Frontal cortex (tissue), 4 donors: ENCODE results near the gene PRKAG2. TPM values are rescaled to one million over a fixed set of nuclear protein-coding genes. Genes with fewer than 3 reads are reported as not detected.

ENCODE experiments used
- DNase-seq, 2 donors: peaks; one replicate each; pipeline ENCODE4 v3.0.0; 2012; ENCODE audit warnings: low spot score in 2 of 2
- FAIRE-seq: peaks from 2 replicates; lab custom pipeline; 2012; peaks lifted over from hg19 to GRCh38; lab: Jason Lieb, UNC
- total RNA-seq: library from RNA; depleted of rRNA; stranded (reverse); fragments of >200 nt; gene quantifications from one replicate; pipeline ENCODE4 v1.2.3, GENCODE V29; 2014
- donor health status: control.
- donor health status: control.
- donor health status: control.

Gene PRKAG2
- total RNA-seq, 1 donor from 2014 or later: 29.8 TPM

DNA sequence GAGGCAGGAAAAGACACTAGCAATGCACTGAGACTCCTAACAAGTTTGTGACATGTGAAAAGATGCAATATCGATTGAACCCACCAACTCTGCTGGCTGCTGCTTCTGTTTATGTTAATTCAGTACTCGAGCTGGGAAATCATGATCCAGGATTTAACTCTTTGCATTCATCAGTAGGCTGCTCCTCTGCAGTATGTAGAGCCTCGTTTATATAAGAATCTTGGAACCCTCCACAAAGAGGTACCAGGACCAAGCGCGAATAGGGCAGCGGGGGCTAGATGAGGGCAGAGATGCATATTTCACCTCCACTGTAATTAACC lies 7.8 kb downstream of the PRKAG2 start:
- no peak for DNase-seq
- FAIRE-seq: no peak

DNA sequence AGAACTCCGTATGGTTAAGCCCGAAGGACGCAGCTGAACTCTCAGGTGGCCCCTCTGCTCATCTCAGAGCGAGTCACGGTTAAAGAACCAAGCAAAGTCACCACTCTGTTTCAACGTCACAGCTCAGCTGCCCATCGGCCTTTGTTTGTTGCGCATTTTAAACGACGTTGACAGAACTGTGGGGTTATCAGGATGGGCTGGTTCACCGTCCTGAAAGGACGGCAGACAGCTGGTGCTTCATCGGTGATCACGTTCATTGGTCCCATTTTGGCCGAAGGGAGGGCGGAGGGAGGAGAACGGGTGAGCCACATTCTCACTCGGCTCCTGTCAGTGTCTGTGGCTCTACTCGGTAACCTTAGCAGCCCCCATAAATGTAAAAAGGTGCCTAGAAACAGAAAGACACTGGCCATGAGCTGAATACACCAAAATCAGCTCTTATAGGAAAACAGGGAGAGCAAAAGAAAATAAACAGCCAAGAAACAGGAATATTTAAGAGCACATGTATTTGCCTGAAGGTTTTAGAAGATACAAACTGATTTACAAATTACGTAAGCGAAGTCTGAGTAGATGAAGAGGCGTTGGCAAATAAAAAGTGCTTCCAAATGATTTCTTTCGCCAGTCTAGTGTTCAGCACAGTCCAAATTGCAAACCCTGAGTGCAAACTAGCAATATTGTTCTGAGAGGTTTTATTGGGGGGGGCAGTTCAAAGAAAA lies 8.4 kb downstream of the PRKAG2 start:
- no peak for DNase-seq
- FAIRE-seq: no peak

DNA sequence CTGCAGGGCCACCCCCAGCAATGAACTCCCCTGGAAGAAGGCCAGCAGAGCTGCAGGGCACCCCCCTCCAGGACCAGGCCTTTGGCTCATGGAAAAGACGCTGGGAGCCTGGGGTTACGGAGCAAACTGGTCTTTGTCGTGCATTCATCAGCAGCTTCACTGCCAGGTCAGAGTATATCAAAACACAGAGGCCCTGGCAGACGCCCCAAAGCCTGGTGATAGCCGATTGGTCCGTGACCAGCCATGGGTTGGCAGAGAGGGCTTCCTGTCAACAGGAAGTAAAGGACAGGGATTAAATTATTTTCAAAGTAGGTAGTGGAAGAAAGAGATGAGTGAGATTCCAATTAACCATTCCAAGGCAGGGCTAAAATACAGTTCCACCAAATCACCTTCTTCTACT lies 9.0 kb downstream of the PRKAG2 start:
- FAIRE-seq: no peak
- DNase-seq: no peak

DNA sequence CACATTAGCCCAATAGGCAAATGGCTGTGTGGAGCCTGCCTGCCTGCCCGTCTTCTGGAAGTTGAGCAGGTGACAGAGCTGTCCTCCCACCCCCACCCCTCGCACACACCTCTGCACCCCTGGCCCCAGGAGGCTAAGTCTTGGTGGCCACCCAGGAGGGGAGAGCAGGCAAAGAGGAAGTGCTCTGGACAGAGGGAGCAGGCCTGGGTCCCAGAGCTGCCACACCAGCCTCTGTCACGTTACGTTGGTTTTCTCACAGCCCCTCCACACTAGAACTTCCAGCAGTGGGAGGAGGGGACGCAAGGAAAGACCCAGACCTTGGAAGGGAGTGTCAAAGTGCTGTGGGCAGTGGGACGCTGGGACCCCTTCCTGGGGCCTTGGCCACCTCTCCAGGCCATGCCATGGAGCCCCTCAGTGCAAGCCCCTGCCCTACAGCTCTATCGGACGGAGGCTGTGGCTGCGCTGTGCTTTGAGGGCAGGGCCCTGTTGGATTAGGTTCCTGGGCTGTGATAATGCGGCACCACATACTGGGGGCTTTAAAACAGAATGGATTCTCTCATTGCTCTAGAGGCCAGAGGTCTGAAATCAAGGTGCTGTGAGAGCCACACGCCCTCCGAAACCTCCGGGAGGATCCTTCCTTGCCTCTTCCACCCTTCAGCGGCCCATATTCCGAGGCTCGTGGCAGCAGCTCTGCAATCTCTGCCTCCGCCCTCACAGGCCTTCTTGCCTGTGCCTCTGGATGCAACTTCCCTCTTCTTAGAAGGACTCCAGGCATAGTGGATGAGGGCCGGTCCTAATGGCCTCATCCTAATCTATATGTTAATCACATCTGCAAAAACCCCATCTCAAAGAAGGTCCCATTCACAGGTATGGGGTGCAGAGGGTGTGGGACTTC lies 9.9 kb downstream of the PRKAG2 start:
- DNase-seq: no peak
- FAIRE-seq: no peak

DNA sequence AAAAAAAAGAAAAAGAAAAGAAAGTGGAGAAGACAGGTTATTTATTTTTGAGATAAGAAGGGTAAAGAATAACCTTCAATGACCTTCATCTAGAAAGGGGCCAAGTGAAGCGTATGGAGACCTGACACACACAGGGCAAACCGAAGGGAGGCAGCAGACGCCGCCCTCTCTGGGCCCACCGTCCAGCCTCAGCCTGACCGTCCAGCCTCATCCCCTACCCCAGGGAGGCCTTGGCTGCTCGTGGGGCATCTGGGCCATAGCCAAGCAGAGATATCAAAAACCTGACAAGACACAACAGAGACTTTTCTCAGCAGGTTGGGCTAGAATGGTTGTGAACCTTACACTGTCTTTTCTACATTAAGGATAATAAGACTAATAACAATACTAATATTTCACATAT lies 10.9 kb downstream of the PRKAG2 start:
- FAIRE-seq: no peak

DNA sequence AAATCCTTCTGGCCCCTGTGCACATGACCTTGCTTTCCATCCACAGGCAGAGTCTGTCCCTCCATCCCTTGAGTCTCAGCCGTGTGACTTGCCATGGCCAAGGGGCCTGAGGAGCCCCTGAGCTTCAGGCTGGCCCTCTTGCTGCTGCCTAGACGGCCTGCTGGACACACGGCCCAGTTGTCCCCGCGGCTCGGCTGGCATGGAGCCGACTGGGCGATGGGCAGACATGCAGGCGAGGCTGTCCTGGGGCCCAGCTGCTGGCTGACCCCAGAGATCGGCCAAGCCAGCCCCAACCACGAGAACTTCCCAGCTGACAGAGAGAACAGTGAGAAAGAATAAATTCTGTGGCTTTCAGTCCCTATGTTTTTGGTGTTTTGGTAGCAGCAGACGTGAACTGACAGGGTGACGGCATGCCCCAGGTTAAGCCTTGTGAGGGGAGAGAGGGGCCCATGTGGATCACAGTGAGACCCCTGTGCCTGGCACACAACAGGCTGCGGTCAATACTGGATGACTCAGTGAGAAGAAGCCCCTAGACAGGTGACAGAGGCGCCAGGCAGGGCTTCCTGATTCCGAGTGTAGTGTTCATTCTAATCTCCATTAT lies 11.7 kb downstream of the PRKAG2 start:
- DNase-seq (no peak), FAIRE-seq (no peak)

More for the DNA sequence above, 10.9 kb downstream of the PRKAG2 start:
- DNase-seq: no peak

DNA sequence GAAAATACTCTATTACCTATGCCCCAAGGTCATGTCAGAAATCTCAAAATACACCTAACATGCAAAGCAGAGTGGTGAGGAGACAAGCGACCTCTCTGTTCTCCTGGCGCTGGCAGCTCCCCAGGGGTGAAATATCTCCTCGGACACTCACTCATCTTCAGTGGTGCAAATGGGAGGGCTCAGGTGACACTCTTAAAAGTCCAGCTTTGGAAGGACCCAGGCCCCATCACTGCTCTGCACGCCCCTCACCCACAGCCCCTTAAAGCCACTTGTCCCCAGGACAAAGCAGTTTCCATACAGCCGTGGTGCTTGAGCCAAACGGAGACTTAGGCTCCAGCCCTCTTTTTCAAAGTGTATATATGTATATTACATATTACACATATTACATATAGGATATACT lies 12.4 kb downstream of the PRKAG2 start:
- DNase-seq (no peak), FAIRE-seq (no peak)

DNA sequence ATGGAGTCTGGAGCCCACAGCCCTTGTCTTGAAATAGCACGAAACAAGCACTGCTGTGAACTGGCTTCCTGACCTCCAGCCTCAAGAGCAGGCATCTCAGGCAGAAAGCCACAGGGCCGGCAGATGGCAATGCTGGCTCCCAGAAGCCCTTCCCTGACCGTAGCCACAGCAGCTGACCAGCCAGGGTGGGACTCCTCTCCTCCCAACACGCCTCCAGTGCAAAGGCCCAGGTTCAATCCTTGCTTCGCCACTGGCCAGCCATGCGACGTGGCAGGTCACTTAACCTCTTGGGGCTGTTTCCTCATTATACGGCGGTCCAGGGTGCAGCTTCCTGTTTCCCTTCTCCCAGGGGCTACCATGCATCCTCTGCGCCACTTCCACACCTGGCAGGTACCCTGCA lies 12.8 kb downstream of the PRKAG2 start:
- DNase-seq: no peak
- no peak for FAIRE-seq

DNA sequence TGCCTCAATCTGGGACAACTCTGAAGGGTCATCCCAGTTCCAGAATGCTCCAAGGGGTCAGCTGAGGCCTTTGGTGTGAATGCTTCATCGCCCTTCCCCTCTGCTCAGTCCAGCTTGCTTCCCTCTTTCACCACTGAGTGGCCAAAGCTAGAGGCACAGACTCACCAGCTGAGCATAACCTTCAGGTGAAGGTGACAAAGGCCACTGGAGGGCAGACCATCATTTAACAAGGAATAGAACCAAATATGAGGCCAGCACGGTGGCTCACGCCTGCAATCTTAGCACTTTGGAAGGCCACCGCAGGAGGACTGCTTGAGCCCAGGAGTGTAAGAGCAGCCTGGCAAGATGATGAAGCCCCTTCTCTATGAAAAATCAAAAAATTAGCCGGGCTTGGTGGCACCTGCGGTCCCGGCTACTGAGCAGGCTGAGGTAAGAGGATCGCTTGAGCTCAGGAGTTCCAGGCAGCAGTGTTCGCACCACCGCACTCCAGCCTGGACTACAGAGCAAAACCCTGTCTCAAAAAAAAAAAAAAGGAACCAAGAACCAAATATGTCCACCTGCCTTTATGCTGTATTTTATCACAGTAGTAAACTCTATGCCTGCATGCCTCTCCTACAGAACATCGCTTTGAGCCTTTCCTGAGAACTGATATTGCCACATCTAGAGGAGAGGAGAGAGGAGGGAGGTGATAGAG lies 13.4 kb downstream of the PRKAG2 start:
- no peak for DNase-seq
- FAIRE-seq: no peak

DNA sequence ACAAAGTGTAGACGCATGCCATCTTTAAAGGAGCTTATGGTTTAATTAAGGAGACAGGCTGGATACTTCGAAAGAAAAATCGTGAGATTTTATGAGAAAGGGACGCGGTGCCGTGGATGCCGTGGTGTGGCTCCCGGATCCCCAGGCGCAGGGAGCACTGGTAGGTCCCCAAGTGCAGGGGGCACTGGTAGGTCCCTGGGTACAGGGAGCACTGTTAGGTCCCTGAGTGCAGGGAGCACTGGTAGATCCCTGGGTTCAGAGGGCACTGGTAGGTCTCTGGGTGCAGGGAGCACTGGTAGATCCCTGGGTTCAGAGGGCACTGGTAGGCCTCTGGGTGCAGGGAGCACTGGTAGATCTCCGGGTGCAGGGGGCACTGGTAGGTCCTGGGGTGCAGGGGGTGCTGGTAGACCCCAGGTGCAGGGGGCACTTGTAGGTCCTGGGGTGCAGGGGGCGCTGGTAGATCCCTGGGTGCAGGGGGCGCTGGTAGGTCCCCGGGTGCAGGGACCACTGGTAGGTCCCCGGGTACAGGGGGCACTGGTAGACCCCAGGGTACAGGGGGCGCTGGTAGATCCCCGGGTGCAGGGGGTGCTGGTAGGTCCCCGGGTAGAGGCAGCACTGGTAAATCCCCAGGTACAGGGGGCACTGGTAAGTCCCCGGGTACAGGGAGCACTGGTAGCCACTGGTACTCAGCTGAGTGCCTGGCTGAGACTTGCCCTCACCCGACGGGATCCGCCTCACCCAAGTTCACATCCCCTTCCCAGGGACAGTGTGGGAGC lies 14.1 kb downstream of the PRKAG2 start:
- no peak for DNase-seq
- no peak for FAIRE-seq

DNA sequence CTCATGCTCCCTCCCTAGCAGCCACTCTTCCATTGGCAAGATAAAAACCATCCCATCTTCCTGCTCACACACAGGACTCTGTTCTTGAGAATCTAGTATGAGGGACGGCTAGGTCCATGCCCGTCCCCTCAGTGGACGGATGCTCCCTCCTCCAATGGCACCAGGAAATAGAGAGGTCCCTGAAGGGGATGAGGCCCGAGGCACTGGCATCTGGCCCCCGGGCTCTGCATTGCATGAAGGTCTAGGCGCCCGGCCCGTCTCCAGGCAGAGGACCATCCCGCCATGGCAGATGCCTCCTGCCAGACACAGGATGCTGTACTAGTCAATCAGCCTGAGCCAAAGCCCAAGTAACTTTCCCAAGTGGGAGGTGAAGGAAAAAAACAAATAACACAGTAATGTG lies 15.0 kb downstream of the PRKAG2 start:
- FAIRE-seq (no peak), DNase-seq (no peak)

DNA sequence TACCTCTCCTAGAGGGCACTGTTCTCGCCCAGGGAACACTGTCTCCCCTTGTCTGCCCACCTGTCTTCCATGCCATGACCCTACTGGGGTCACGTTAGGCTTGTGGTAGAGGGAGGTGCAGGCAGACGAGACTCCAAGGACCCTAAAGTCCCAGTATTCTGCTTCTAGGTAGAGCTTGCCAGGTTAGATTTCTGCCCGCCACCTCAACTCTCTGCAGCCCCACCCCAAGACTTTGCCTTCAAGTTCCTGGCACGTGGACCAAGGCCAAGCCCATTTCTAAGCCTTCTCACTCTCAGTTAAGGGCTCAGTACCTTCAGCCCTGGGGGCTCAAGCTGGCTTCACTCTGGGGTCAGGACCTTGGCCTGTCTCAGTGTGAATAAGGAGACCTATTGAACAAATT lies 16.1 kb downstream of the PRKAG2 start:
- DNase-seq: no peak
- FAIRE-seq: no peak

DNA sequence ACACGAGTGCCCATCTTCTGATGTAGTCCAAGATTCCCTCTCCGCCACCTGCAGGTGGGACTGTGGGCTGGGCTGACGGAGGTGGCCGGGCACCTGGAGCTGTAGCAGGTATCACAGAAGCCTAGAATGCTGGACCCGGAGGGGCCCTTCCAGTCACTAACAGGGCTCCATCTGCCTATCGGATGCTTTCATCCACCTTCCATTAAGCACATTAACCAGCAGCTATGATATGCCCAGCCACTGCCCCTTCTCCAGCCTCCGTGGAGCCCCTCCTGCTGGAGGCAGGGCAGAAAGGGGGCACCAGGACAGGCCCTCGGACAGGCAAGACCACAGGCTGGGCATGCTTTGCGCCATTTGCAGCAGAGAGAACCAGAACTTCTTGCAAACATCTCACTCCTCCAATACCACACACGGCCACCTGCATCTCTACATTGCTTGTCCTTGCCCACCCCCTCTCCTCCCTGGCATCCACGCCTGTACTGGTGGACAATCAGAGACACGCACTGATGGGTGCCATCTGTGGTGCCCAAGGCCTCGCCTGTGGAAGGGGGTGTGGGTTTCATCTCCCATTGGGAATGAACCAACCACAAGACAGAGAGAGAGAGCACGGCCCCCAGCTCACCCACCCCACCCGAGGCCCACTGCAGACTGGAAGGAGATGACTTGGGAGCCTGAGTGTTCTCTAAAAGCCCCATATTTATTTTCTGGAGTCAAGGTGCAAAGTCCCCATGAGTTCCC lies 16.8 kb downstream of the PRKAG2 start:
- no peak for FAIRE-seq

DNA sequence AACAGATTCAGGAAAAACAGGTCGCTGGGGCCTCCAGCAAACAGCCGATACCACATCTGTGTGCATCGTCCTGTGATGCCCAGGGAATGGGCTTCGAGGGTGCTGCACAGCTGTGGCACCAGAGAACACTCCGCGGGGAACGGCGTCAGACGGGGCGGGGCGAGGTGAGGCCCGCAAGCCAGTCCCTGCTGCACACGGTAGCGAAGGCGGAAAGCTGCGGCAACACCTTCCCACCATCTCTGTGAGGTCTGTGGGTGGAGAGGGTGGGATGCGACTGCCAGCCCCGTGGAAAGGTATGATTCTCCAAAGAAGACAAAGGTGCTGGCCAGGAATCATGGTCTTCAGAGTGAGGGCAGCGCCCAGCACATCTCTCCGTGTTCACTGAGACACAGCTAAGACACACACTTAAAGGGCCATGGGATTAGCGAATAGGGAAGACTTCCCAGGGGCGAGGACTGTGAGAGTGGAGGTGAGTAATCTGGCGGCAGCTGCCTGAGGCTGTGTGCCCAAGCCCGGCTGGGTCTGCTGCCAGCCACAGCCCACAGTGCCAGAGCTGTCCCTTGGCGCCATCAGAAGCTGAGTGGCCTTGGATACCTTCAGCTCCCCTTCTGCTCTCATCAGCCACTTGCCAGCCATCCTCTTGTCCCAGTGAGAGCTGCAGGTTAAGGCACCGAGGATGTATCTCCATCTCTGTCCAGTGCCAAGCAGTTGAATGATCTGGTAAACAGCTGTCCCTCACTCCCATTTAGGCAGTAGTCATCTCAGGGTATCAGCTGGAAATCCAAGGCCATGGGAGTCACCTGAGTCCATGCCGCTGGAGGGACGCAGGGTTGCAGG lies 17.6 kb downstream of the PRKAG2 start:
- DNase-seq (no peak), FAIRE-seq (no peak)

More for the DNA sequence above, 16.8 kb downstream of the PRKAG2 start:
- no peak for DNase-seq

DNA sequence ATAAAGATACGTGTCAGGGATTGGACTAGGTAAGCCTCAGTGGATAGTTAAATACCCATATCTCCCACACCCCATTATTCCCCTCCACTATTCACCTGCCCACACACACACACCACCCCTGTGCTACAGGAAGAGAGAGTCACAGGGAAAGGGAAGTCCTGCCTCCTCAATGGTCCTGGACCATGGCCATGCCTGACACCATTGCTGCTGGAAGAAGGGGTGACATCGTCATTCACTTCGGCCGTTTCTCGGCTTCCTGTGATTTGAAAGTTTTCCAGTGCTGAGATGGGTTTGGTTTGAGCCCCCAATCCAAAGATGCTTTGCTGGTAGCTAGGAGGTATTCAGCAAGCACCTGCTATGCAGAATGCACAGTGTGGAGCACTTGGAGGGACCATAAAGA lies 18.5 kb downstream of the PRKAG2 start:
- DNase-seq (no peak), FAIRE-seq (no peak)

DNA sequence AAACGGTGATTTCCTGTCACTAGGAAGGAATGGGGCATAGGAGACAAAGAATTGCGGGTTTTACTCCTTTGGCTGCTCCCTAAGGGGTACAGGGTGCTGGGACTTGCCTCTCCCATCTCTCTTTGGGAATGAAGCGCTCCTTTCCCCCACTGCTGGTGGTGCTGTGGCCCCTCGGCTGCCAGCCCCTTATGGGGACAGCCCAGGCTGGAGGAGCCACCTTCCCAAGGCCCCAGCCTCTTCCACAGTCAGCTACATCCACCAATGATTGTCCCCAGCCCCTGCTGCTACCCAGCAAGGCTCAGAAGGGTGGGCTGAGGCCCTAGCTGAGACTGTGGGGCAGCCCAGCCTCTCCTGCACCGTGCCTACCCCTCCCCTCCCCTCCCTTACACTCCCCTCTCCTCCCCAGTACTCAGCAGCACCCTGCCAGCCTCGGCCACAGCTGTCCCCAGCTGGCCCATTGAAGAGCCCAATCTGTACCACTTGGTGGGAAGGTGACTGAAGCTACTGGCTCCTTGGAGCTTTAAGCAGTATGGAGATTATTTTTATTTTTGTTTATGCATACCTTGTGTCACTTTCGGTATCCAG lies 19.0 kb downstream of the PRKAG2 start:
- no peak for FAIRE-seq
- DNase-seq: no peak

DNA sequence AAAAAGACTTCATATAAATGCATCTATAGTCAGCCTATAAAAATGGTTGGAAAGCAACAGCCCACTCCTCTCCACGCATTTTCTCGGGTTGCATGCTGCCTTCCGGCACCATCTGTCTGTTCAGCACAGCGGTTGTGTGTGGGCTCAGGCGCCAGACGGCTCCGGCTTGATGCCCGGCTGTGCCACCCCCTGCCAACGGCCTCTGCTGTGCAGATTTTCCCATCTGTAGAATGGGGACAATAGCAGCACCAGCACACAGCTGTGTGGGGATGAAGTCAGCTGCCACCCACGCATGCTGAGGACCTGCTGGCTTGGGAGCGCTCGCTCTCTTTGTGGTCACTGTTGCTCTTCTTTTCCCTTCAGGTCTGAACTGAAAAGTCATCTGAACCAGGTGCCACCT lies 19.5 kb downstream of the PRKAG2 start:
- FAIRE-seq (no peak), DNase-seq (no peak)

DNA sequence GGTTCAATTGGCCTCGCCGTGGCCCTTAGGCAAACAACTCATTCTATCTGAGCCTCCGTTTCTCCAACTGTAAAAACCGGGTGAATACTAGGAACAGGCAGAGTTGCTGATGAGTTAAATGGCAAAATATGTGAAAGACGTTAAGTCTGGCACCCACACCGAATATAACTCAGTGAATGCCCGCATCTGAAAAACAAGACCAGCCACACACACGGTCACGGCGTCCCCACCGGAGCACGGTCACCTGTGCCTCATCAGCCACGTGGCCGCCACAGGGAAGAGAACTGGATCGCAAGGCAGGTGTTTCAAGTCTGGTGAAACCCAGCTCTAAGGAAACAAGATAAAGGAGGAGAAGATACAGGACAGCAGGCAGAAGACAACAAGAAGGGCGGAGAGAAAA lies 20.4 kb downstream of the PRKAG2 start:
- FAIRE-seq: no peak
- DNase-seq: no peak
